HepG2 (cell line): ENCODE data around the gene COQ9. TPM values are rescaled to one million over a fixed set of nuclear protein-coding genes. Genes with fewer than 3 reads are reported as not detected.

ENCODE experiments used
- ATAC-seq: fragments of 200-7000 bp; cut with Tn5 transposase; 3 replicates; pipeline ENCODE4 v1.9.1; 2020; ENCODE audit warnings: mild to moderate bottlenecking, moderate library complexity
- BruUV-seq: library from RNA; stranded (reverse); fragments of 400-500 nt; replicated peaks from 2 replicates; lab custom pipeline; 2021; lab: Mats Ljungman, UMichigan
- CTCF ChIA-PET: fragments of 300-600 bp; formaldehyde crosslinking; extraction: SDS; loops from one replicate; lab custom pipeline; 2021; ENCODE audit warnings: low total read pairs, inconsistent platforms, low intra/inter-chr PET ratio; lab: Yijun Ruan, JAX
- POLR2A ChIA-PET: fragments of 350-600 bp; sonication (Branson Sonifier 250); formaldehyde crosslinking; loops from one replicate; lab custom pipeline; 2020; ENCODE audit warnings: antibody characterized with exemption, inconsistent platforms; lab: Yijun Ruan, JAX
- DNase-seq: peaks from one replicate; pipeline ENCODE4 v3.0.0-alpha.2; 2015; ENCODE audit warnings: low spot score
- FAIRE-seq: peaks from 3 replicates; lab custom pipeline; 2011; peaks lifted over from hg19 to GRCh38; lab: Jason Lieb, UNC
- H2AFZ ChIP-seq: one replicate; pipeline ENCODE4 v1.6.1; 2011; ENCODE audit warnings: low read length, inconsistent platforms
- H3K27ac ChIP-seq: fragments of 300-600 bp; 3 replicates; pipeline ENCODE4 v1.8.0; 2011; ENCODE audit warnings: mixed run types, mild to moderate bottlenecking, mixed read lengths, low read length, inconsistent platforms; ENCODE audit not compliant: insufficient read depth; ENCODE audit errors: extremely low read length
- H3K27me3 ChIP-seq, 2 experiments: fragments of 200-600 bp in 1 of 2; 2 replicates in 1 of 2; 3 replicates in 1 of 2; pipeline versions ENCODE4 v1.6.0 to v1.8.0; 2011; ENCODE audit warnings: low read length in 2 of 2, mild to moderate bottlenecking in 2 of 2, moderate library complexity in 2 of 2, inconsistent platforms in 1 of 2; ENCODE audit not compliant: insufficient read depth in 2 of 2, control insufficient read depth in 1 of 2
- H3K36me3 ChIP-seq, 2 experiments: fragments of 200-600 bp in 1 of 2; replicated peaks in 1 of 2; 2 replicates in 1 of 2; 3 replicates in 1 of 2; pipeline versions ENCODE4 v1.5.1 to v1.8.0; 2011; ENCODE audit warnings: low read length in 2 of 2, inconsistent platforms in 1 of 2; ENCODE audit not compliant: insufficient read depth in 2 of 2, control insufficient read depth in 1 of 2
- H3K4me1 ChIP-seq: 2 replicates; pipeline ENCODE4 v1.5.1; 2012; ENCODE audit warnings: low read length, inconsistent platforms; ENCODE audit not compliant: insufficient read depth
- H3K4me2 ChIP-seq: 2 replicates; pipeline ENCODE4 v1.6.0; 2011; ENCODE audit warnings: low read depth, low read length, inconsistent platforms
- H3K4me3 ChIP-seq, 3 experiments: fragments of 200-600 bp in 1 of 3; sonication (generic), shearing (Covaris generic) in 1 of 3; replicated peaks in 1 of 3; 2 replicates each; pipeline ENCODE4 v1.5.1; 2011 to 2016; ENCODE audit warnings: low read length in 3 of 3, inconsistent platforms in 2 of 3, low read depth in 2 of 3, mild to moderate bottlenecking in 2 of 3, control low read depth in 1 of 3, mixed read lengths in 1 of 3; ENCODE audit not compliant: insufficient read depth in 1 of 3
- H3K79me2 ChIP-seq: one replicate; pipeline ENCODE4 v1.6.1; 2011; ENCODE audit warnings: low read length, inconsistent platforms; ENCODE audit not compliant: insufficient read depth
- H3K9ac ChIP-seq: 2 replicates; pipeline ENCODE4 v1.6.0; 2011; ENCODE audit warnings: mild to moderate bottlenecking, low read depth, low read length, inconsistent platforms; ENCODE audit not compliant: insufficient read depth
- H3K9me3 ChIP-seq: 2 replicates; pipeline ENCODE4 v1.5.1; 2012; ENCODE audit warnings: mild to moderate bottlenecking, low read length
- H4K20me1 ChIP-seq: 2 replicates; pipeline ENCODE4 v1.6.0; 2011; ENCODE audit warnings: inconsistent platforms, mild to moderate bottlenecking, low read length, moderate library complexity; ENCODE audit not compliant: insufficient read depth
- FOXP4 ChIP-seq: sonication (generic); formaldehyde crosslinking; IDR thresholded peaks from 2 replicates; pipeline ENCODE4 v1.4.0; 2020; ENCODE audit warnings: missing genetic modification reagents
- GABPB1 ChIP-seq: IDR thresholded peaks from 2 replicates; pipeline ENCODE4 v1.6.1; 2016; ENCODE audit warnings: mild to moderate bottlenecking, missing genetic modification reagents, moderate library complexity, missing compliant biosample characterization
- POLR2A ChIP-seq, 2 experiments: IDR thresholded peaks; 2 replicates each; pipeline ENCODE4 v1.6.1; 2011; ENCODE audit warnings: low read depth in 2 of 2, low read length in 2 of 2, mild to moderate bottlenecking in 1 of 2, moderate library complexity in 1 of 2; ENCODE audit not compliant: insufficient read depth in 1 of 2
- ZNF652 ChIP-seq: IDR thresholded peaks from 2 replicates; pipeline ENCODE4 v1.6.1; 2016; ENCODE audit warnings: low read depth, borderline replicate concordance
- WGBS: methylation state at CpG from one replicate; pipeline ENCODE4 v1.1.6; 2017; ENCODE audit warnings: low lambda C conversion rate; 5-methylcytosine and 5-hydroxymethylcytosine counted together
- in situ Hi-C: cut with HindIII; loops from 2 replicates; pipeline ENCODE4 v1.10.0; 2017; ENCODE audit warnings: low pct_unique_long_range_greater_than_20kb; ENCODE audit not compliant: extremely low pct_ligation_motif_present
- intact Hi-C: fragments of 100-400 bp; cut with micrococcal nuclease; formaldehyde crosslinking; loops from one replicate; pipeline ENCODE4 v1.10.0; 2022; ENCODE audit not compliant: unreplicated experiment
- polyA plus RNA-seq, 8 experiments: library from polyadenylated mRNA; depleted of rRNA in 3 of 8; stranded (reverse) in 7 of 8; unstranded in 1 of 8; fragments of >200 nt; fragmentation: Illumina TruSeq in 4 of 8; extraction: Trizol in 4 of 8; gene quantifications; 2 replicates each; pipeline versions ENCODE4 v1.2.1 to v1.2.3, GENCODE V29; 2011 to 2016; ENCODE audit warnings: low read depth in 4 of 8, missing spikeins in 1 of 8, mixed read lengths in 1 of 8; ENCODE audit not compliant: insufficient read depth in 1 of 8
- total RNA-seq, 5 experiments: library from RNA; depleted of rRNA; stranded (reverse); fragments of >200 nt; fragmentation: Illumina TruSeq; extraction: Trizol; gene quantifications; 2 replicates each; pipeline ENCODE4 v1.2.3, GENCODE V29; 2016; ENCODE audit warnings: low read depth in 1 of 5

COQ9 gene
- total and polyA plus RNA-seq, 2 of the 13 experiments (the other 11 are each of a cell fraction or from before 2014, with no cell fraction given): 57.5 to 108 TPM

- no peak for ATAC-seq
- Histone ChIP-seq H3K4me1 (peaks cover 79% of the 10 kb centered on the region), H3K27ac (no peak overlapping the region), H3K9ac (no peak overlapping the region), H3K9me3 (no peaks in the 10 kb centered on the region), H4K20me1 (peaks cover 8% of the 10 kb centered on the region; the same call in 1 of the 2 replicates), H3K79me2 (peaks cover 4% of the 10 kb centered on the region), H2AFZ (no peak overlapping the region), H3K4me2 (no peak overlapping the region), H3K4me3 (no peak overlapping the region), H3K27me3 (no peaks in the 10 kb centered on the region), H3K36me3 (peaks cover 34 to 56% of the 10 kb centered on the region in 2 experiments)
- in situ Hi-C loops (no loop called here), intact Hi-C loops (no loop called here)
- no TSS peak for BruUV-seq
- POLR2A ChIA-PET: interaction anchor here (1.0 to 5.6 kb wide), 2 partner anchors 8 to 27 kb away, joined by 3 to 147 read pairs; partner anchors contain the start of genes CIAPIN1 and COQ9
- TF ChIP-seq POLR2A (IDR thresholded peaks at IDR 0.05; ENCODE audit: insufficient read depth in 1 of 2, low read depth in 2 of 2, low read length in 2 of 2) (no peak), FOXP4 (CRISPR knock-in tag) (no peak), GABPB1 (CRISPR knock-in tag) (no peak), ZNF652 (CRISPR knock-in tag) (0 out of 2 replicates have a peak, but pooled peaks have one; percentile 11)
- DNase-seq: no peak
- no peak for FAIRE-seq
- WGBS: 98% methylated on average over 8 of the region's 8 CpGs
- CTCF ChIA-PET: no interaction called here
These were observed 26.6 kb downstream of the COQ9 start for GRCh38 chr16:57473906-57474305.
